Measurements from ENCODE around the gene BCL7A.

Gene BCL7A

GRCh38 chr12:122078141-122079032, 56.7 kb downstream of the BCL7A start, which contains the start of gene MLXIP:
TSS of gene MLXIP (plus strand) at chr12:122078756. CDS start at chr12:122078854, 98 bp downstream.
- Histone ChIP-seq H3K4me1 (ENCODE audit: insufficient read depth, low read length, poor library complexity, severe bottlenecking) (peaks cover 38% of the 10 kb centered on the region), H3K9me3 (ENCODE audit: insufficient read depth, low read depth, low read length) (no peaks in the 10 kb centered on the region), H3K79me2 (ENCODE audit: insufficient read depth, low read length) (peaks cover 45% of the 10 kb centered on the region), H2AFZ (ENCODE audit: low read length) (peak within 1 kb of the TSS; percentile 99), H3K9me2 (replicated peaks; ENCODE audit: low read depth, low read length) (no peaks in the 10 kb centered on the region), H3K4me3 (ENCODE audit: low read length, poor library complexity, severe bottlenecking) (peak within 1 kb of the TSS; percentile 74), H3K9ac (ENCODE audit: low read depth, low read length, poor library complexity, severe bottlenecking) (peak within 1 kb of the TSS; percentile 83), H3K27me3 (ENCODE audit: insufficient read depth, low read length, poor library complexity, severe bottlenecking) (no peaks in the 10 kb centered on the region), H3K36me3 (ENCODE audit: insufficient read depth, low read length) (no peaks in the 10 kb centered on the region), H3K4me2 (ENCODE audit: low read depth, low read length, poor library complexity, severe bottlenecking) (peak within 1 kb of the TSS; percentile 96), H3F3A (ENCODE audit: low read depth) (peaks cover 4% of the 10 kb centered on the region; the same call in 1 of the 2 replicates), H4K20me1 (ENCODE audit: insufficient read depth, low read length, poor library complexity, severe bottlenecking) (peaks cover 37% of the 10 kb centered on the region)
- TF ChIP-seq EZH2phosphoT487 (IDR thresholded peaks at IDR 0.05; ENCODE audit: borderline replicate concordance) (no peak), CTCF (conservative IDR thresholded peaks at IDR 0.05; ENCODE audit: low read length) (no peak)

GRCh38 chr12:122079033-122079531, 57.4 kb downstream of the BCL7A start:
- peaks cover 37% of the 10 kb centered on the region for H4K20me1 ChIP-seq (ENCODE audit: insufficient read depth, low read length, poor library complexity, severe bottlenecking)
- peak overlapping the region; percentile 95 for H3K4me2 ChIP-seq (ENCODE audit: low read depth, low read length, poor library complexity, severe bottlenecking)
- no peaks in the 10 kb centered on the region for H3K36me3 ChIP-seq (ENCODE audit: insufficient read depth, low read length)
- H3K27me3 ChIP-seq (ENCODE audit: insufficient read depth, low read length, poor library complexity, severe bottlenecking): no peaks in the 10 kb centered on the region
- H3K9ac ChIP-seq (ENCODE audit: low read depth, low read length, poor library complexity, severe bottlenecking): peak overlapping the region; percentile 83
- H2AFZ ChIP-seq (ENCODE audit: low read length): no peak overlapping the region
- peaks cover 42% of the 10 kb centered on the region for H3K4me1 ChIP-seq (ENCODE audit: insufficient read depth, low read length, poor library complexity, severe bottlenecking)
- H3K79me2 ChIP-seq (ENCODE audit: insufficient read depth, low read length): peaks cover 52% of the 10 kb centered on the region
- no peak for TF ChIP-seq CTCF (conservative IDR thresholded peaks at IDR 0.05; ENCODE audit: low read length)
- no peak for TF ChIP-seq EZH2phosphoT487 (IDR thresholded peaks at IDR 0.05; ENCODE audit: borderline replicate concordance)
- H3F3A ChIP-seq (ENCODE audit: low read depth): peaks cover 4% of the 10 kb centered on the region; the same call in 1 of the 2 replicates
- H3K9me3 ChIP-seq (ENCODE audit: insufficient read depth, low read depth, low read length): no peaks in the 10 kb centered on the region
- H3K9me2 ChIP-seq (replicated peaks; ENCODE audit: low read depth, low read length): no peaks in the 10 kb centered on the region
- peak overlapping the region; percentile 74 for H3K4me3 ChIP-seq (ENCODE audit: low read length, poor library complexity, severe bottlenecking)

- Histone ChIP-seq H3K4me2 (ENCODE audit: low read depth, low read length, poor library complexity, severe bottlenecking) (peak overlapping the region; percentile 95), H3K9me2 (replicated peaks; ENCODE audit: low read depth, low read length) (no peaks in the 10 kb centered on the region), H3K27me3 (ENCODE audit: insufficient read depth, low read length, poor library complexity, severe bottlenecking) (no peaks in the 10 kb centered on the region), H3K4me3 (ENCODE audit: low read length, poor library complexity, severe bottlenecking) (peak overlapping the region; percentile 74), H3K79me2 (ENCODE audit: insufficient read depth, low read length) (peaks cover 55% of the 10 kb centered on the region), H3K9ac (ENCODE audit: low read depth, low read length, poor library complexity, severe bottlenecking) (peak overlapping the region; percentile 83), H3K36me3 (ENCODE audit: insufficient read depth, low read length) (no peaks in the 10 kb centered on the region), H2AFZ (ENCODE audit: low read length) (no peak overlapping the region), H3K4me1 (ENCODE audit: insufficient read depth, low read length, poor library complexity, severe bottlenecking) (peaks cover 44% of the 10 kb centered on the region), H3K9me3 (ENCODE audit: insufficient read depth, low read depth, low read length) (no peaks in the 10 kb centered on the region), H4K20me1 (ENCODE audit: insufficient read depth, low read length, poor library complexity, severe bottlenecking) (peaks cover 37% of the 10 kb centered on the region), H3F3A (ENCODE audit: low read depth) (peaks cover 4% of the 10 kb centered on the region; the same call in 1 of the 2 replicates)
- TF ChIP-seq CTCF (conservative IDR thresholded peaks at IDR 0.05; ENCODE audit: low read length) (no peak), EZH2phosphoT487 (IDR thresholded peaks at IDR 0.05; ENCODE audit: borderline replicate concordance) (no peak)
Observed at GRCh38 chr12:122079532-122080081, 57.9 kb downstream of the BCL7A start.
